ENCODE results near the gene FRMPD1. TPM values are rescaled to one million over a fixed set of nuclear protein-coding genes. Genes with fewer than 3 reads are reported as not detected.
A peak's percentile ranks its signal among the peaks of the same experiment; 100 is the strongest.
"Not testable (repeated sequence)": the region's sequence is repeated elsewhere in the genome, so short reads cannot be mapped to it uniquely, and the experiment has no call there.

The FRMPD1 gene
- polyA plus RNA-seq, 4 donors: 0.72 to 1.3 (median 0.81) TPM

- no peak for DNase-seq (ENCODE audit: low read depth in 4 of 4, low spot score in 3 of 4)
Observed at GRCh38 chr9:37732086-37732741, 81.5 kb downstream of the FRMPD1 start.

DNA sequence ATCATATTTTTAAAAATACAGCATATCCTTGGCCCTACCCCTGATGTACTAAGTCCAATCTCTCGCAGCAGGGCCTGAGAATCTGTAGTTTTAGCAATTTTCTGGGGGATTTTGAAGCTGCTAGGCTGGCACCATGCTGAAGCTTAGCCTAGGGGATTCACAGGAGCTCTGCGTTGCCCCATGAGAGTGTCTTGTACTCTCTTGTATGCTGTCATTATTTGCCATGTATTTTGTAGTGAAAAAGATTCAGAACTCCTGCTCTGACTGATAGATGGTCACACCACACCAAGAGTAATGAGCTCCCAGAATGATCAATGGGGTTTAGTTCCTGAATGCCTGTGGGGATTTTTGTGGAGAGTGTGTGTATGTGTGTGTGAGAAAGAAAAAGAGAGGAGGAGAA, 82.2 kb downstream of the FRMPD1 start:
- DNase-seq (ENCODE audit: low read depth in 4 of 4, low spot score in 3 of 4): no peak

- DNase-seq (ENCODE audit: low read depth in 4 of 4, low spot score in 3 of 4): no peak
Observed at GRCh38 chr9:37739222-37739621, 88.5 kb downstream of the FRMPD1 start.

DNA sequence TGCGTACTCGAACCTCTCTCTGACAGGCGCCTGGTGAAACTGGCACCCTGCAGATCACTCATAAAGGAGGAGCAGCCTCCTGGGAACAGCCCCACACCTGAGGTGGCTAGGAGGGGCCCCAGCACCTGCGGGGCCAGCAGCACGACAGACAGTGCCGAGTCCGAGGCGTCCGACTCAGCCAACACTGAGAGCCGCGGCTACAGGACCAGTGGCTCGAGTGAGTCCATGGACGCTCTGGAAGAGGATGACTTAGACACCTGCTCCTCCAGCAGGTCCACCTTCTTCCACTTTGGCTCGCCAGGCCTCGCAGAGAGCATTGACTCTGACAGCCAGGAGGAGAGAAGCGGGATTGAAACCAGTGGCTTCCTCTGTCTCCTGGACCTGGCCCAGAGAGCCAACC, 89.4 kb downstream of the FRMPD1 start:
- DNase-seq (ENCODE audit: low read depth in 4 of 4, low spot score in 3 of 4): no peak

DNA sequence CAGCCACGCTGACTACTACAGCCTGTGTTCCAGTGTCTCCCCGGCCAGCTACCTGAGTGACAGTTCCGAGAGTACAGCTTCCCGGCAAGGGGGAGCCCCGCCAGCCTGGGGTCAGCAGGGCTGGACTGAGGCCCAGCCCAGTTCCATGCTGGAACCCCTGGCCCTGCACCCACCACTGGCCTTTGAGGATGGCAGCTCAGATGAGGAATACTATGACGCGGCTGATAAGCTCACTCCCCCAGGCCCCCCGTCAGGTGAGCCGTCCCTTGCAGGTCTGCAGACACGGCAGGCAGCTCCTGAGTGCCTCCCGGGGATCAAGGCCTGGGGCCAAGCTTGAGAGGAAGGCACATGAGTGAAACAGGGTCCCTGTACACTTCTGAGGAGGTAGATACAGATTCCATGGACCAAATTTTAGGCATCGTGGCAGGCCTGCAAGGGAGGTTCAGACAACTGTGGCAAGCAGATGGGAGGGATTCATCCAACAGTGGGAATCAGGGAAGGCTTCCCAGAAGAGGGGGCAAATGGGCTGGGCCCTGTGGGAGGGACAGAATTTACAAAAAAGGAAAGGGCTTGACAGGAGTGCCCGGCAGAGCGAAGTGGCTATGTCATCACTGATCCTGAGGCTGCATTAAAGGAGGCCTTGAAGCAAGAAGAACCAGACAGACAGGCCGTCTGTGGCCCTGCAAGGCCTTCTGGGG, 90.0 kb downstream of the FRMPD1 start:
- DNase-seq (ENCODE audit: low read depth in 4 of 4, low spot score in 3 of 4): no peak

DNA sequence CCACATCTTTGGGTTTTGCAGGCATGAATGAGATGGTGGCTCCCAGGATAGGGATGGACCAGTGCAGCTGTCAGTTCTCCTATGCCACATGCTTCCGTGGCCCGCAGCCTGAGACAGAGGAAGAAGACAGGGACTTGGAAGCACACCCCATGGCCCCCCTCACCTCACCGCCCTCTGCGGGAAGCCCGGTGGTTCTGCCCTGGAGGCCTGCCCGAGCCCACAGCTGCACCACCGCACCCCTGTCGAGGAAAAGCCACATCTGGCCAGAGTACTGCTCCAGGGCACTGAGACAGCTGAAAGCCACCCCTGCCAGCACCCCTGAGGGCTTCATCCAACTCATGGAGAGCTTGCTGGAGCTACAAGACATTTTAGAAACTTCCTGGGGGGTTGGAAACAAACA, 95.2 kb downstream of the FRMPD1 start:
- DNase-seq (ENCODE audit: low read depth in 4 of 4, low spot score in 3 of 4): no peak

DNA sequence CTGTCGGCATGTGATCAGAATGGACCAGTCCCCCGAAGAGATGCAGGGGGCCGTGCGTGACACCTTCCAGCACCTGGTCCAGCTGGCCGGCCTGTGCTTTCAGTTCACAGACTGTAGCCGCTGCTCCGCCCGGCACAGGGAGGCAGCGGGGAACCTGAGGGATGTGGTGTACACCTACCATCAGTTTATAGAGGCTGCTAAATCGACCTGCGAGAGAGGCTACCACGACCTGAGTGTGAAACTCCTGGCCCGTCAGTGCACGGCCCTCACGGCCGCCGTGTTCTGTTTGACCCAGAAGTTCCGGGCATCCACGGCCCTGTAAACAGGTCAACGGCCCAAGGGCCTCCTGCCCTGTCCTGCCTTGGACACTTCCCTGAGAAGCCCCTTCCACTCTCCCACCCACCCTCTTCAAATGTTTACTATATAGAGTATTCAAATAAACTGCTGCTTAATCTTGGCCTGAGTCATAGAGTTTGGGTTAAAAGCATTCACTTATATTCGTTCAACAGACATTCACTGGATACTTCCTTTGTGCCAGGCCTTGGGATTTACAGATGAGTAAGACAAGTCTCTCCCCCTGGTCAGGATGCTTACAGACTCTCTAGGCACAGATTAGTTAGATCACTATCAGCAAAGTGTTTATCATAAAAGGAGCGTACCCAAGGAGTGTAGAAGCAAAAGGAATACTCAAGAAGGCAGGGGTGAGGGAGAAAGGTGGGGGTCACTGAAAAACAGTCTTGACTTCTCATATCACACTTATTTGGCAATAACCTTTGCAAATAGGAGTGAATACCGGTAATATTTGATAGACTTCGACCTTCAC, 95.9 kb downstream of the FRMPD1 start:
- no peak for DNase-seq (ENCODE audit: low read depth in 4 of 4, low spot score in 3 of 4)

DNA sequence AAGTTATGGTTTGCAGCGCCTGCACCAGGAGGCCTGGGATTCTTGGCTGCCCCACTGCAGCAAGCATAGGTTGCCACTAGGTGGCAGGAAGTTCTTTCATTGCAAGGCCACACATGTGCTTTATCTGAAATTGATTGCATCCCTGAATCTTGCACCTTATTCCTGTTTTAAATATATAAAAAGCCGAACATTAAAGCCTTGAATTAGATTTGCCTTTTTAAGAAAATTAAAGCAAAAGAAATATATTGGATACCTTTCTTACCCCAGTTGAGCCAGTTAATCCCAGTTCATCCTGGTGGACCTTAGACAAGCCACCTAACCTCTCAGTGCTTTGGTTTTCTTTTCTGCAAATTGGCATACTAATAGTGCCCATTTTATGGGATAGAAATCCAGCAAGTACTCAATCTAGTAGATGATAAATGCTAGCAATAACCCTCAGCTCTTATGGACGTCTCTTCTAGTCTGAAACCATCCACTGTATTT, 96.6 kb downstream of the FRMPD1 start:
- DNase-seq (ENCODE audit: low read depth in 4 of 4, low spot score in 3 of 4): peak in 3 of 4 donors; percentile 18 to 46 (median 33)

DNA sequence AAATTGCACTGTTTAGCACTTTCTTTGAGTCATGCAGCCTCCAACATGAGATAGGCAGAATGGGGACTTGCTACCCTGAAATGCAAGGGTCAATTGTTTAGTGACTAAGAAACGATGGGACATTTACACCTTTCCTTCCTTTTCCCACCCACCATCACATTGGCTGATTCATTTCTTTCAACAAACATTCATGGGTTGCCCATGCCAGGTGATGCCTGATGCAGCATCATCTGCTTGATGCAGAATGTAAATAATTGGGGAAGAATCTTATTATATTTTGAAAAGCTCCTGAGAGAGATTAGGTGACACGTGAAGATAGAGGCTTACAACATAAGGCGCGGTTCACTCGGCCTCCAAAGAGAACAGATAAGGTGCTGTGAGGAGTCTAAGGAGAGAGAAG, 98.4 kb downstream of the FRMPD1 start:
- no peak for DNase-seq (ENCODE audit: low read depth in 4 of 4, low spot score in 3 of 4)

GRCh38 chr9:37751186-37751585, 100.4 kb downstream of the FRMPD1 start:
- DNase-seq (ENCODE audit: low read depth in 4 of 4, low spot score in 3 of 4): no peak

DNA sequence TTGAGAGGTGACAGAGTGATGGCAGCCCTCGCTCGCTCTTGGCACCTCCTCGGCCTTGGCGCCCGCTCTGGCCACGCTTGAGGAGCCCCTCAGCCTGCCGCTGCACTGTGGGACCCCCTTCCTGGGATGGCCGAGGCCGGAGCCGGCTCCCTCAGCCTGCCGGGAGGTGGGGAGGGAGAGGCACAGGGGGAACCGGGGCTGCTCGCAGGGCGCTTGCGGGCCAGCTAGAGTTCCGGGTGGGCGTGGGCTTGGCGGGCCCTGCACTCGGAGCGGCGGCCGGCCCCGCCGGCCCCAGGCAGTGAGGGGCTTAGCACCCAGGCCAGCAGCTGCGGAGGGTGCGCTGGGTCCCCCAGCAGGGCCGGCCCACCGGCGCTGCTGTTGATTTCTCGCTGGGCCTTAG, 101.0 kb downstream of the FRMPD1 start:
- DNase-seq (ENCODE audit: low read depth in 4 of 4, low spot score in 3 of 4): not testable (repeated sequence)

- DNase-seq (ENCODE audit: low read depth in 4 of 4, low spot score in 3 of 4): not testable (repeated sequence)
Observed at GRCh38 chr9:37752112-37752511, 101.4 kb downstream of the FRMPD1 start.

- DNase-seq (ENCODE audit: low read depth in 4 of 4, low spot score in 3 of 4): no peak
Observed at GRCh38 chr9:37752642-37753488, 102.1 kb downstream of the FRMPD1 start.

DNA sequence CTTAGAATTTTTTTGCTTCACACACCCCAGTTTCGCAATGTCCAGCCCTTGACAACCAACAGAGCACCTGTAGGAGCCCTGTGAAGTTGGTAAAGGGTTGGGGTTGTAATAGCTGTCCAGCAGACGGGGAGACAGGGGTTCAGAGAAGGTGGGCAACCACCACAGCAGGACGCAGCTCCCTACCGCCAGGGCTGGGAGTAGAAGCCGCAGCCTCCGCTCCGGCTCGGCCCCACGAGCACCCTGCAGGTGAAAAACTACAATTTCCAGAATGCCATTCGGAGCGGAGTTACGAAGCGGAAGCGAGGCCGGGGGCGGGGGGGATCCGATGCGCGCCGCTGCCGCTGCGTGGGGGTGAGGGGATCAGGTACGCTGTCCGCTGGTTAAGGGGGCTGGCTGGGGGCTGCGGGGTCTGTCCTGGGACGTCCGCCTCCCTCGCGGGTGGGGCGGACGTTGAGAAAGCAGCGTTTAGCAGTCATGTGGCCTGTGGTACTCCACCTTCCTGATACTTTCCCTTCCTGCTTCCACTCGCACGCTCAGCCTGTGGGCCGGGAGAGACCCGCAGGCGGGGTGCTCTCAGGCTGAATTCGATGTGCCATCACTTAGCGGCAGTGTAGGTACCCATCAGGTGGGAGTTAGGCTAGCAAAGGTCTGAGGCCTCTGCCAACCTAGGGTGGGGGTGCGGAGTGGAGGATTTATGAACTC, 102.9 kb downstream of the FRMPD1 start, which contains the start of gene TRMT10B:
Gene TRMT10B (plus strand): TSS at position 317 of the 702 bp plus-strand sequence. CDS start 8,127 bp downstream, outside the sequence.
- DNase-seq (ENCODE audit: low read depth in 4 of 4, low spot score in 3 of 4): peak; percentile 47 to 70 (median 62)

DNA sequence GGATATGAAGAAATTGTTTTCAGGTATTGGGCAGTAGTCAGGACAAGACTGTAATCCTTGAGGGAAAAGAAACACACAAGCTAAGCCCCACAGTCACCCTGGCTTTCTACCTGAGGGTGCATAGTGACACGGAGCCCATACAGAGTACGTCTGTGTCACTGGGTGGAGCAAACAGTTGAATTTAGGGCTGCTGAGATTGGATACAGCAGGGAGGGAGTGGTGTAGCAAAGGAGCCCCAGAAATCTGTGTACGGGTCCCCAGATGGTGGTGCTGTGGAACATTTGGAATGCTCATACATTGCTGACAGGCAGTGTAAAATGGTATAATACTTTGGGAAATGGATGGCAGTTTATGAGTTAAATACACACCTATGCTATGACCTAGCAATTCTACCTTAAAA, 108.0 kb downstream of the FRMPD1 start:
- DNase-seq (ENCODE audit: low read depth in 4 of 4, low spot score in 3 of 4): no peak

DNA sequence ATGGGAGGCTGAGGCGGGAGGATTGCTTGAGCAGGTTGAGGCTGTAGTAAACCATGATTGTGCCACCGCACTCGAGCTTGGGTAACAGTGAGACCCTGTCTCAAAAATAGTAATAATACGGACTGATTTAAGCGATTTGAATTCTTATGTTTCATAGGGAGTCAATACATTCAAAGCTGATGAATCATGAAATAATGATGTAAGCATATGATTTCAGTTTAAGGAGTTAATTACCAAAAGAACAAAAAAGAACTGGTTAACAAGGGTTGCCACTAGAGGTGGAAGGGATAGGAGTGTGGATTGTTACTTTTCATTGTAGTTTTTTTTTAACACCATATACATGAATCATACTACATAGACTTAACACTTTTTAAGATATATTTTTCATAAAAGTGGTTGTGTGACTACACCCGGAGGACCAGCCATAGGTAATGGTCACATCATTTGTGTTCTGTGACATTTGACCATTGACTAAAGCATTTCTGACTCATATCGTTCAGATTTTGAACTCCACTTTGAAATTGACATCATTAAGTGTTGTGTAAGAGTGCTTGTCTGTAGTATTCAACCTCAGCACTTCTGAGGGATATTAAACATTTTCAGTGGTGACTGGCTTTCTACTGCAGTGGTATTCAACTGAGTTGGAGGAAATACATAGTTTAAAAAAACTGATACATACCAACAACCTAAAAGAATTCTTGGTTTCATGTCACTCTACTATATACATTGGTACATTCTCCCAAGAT, 109.8 kb downstream of the FRMPD1 start:
- no peak for DNase-seq (ENCODE audit: low read depth in 4 of 4, low spot score in 3 of 4)

- DNase-seq (ENCODE audit: low read depth in 4 of 4, low spot score in 3 of 4): no peak
Observed at GRCh38 chr9:37761511-37761910, 110.8 kb downstream of the FRMPD1 start.

- DNase-seq (ENCODE audit: low read depth in 4 of 4, low spot score in 3 of 4): not testable (repeated sequence)
Observed at GRCh38 chr9:37765263-37765662, 114.5 kb downstream of the FRMPD1 start.

DNA sequence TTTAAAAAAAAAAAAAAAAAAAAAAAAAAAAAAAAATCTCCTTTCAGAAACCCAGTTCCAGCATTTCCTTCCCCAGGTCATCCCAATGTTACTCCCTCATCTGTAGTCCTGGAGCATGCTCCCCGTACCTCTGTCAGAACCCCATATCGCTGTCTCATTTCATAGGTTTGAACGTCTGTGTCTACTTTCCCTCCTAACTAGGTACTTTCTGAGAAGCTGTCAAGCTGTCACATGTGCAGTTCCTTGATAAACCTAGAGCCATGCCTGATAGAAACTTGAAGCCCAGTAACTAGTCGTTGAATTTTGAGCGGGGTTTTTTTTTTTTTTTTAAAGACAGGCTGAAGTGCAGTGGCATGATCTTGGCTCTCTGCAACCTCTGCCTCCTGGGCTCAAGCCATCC, 118.6 kb downstream of the FRMPD1 start:
- no peak for DNase-seq (ENCODE audit: low read depth in 4 of 4, low spot score in 3 of 4)

Measured in left renal pelvis (tissue), 4 donors.